Activated T-cell treated with anti-CD3 and anti-CD28 coated beads, Interleukin-2, amount 50 U/mL, for 1 hour (primary cell): ENCODE measurements around the gene OR52E8.

Experiments
- DNase-seq: peaks from one replicate; pipeline ENCODE4 v3.0.0-alpha.2; 2020

Gene OR52E8

DNA sequence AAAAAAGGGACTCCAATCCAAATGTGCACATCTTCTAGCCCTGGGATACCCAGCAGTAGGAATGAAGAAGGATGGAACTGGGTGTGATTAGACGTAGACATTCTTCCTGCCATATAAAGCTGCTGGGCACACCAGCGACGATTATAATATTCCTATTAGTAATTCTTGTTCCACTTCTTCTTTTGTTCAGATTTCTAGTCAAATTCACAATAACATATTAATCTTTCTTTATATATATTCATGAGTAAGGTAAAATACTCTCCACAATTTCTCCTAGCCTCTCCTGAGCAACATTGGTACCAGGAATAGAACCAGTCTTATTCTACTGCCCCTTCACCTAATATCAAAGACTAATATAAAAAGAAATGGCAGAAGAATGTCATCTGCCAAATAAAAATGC lies at the start of gene OR52E8:
Gene OR52E8, minus strand, starts transcription at position 101 of the 400 bp plus-strand sequence. Its CDS starts 0 bp downstream, at position 101.
- DNase-seq, result no peak

DNA sequence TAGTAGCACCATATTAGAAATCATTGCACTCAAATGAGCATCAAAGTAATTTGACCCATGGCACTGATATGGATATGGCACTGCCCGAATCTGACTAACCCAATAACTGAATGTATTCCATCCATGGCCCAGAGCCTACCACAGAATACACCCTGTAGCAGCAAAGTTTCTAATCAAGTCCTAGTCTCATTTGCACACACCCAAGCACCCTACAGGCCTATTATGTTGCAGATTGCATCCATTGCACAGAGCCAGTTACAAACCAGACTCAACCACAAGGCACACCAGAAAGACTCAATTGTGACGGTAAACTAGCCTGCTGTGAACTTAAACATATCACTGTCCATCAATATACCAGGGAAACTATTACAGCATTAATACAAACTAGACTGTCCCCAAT lies 42.0 kb upstream of the OR52E8 start:
- DNase-seq, result no peak

DNA sequence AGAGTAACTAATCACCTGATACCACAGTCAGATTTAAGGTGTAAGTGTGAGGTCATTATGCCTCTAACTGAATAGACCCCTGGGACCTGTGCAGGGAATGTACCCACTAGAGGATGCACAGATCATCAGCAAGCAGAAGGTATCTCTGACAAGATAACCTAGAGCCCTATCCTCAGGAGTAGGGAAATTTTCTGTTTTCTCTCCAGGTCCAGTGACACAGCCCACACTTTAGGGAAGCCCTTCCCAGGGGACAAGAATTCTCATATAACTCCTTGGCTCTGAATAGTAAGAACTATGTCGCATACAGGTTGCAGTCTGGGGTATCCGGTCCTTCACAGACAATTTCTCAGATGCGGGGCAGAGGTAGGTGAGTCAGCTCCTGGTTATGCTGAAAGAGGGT lies 35.4 kb upstream of the OR52E8 start, which contains the start of gene OR52E5:
Gene OR52E5, plus strand, starts transcription at position 301 of the 400 bp plus-strand sequence. CDS start 7,569 bp downstream, outside the sequence.
- DNase-seq, result no peak

DNA sequence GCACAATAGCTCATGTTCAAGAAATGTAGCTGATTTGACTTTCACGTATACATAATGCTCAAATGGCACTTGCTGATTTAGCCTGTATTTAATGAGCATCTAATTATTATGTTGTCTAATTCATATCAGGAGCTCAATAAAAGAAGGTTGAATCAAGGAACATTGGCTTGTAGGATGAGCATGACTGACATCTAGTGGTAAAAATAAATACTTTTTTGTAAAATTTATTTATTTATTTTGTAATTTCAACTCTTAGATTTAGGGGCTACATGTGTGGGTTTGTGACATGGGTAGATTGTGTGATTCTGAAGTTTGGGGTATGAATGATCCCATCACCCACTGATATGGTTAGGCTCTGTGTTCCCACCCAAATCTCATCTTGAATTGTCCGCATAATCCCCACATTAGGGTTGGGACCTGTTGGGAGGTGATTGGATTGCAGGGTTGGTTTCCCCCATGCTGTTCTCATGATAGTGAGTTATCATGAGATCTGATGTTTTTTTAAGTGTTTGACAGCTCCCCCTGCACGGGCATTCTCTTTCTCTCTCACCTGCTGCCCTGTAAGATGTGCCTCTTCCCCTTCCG lies 33.8 kb upstream of the OR52E8 start:
- no peak for DNase-seq

GRCh38 chr11:5887661-5888060 lies 30.2 kb upstream of the OR52E8 start:
- no peak for DNase-seq

DNA sequence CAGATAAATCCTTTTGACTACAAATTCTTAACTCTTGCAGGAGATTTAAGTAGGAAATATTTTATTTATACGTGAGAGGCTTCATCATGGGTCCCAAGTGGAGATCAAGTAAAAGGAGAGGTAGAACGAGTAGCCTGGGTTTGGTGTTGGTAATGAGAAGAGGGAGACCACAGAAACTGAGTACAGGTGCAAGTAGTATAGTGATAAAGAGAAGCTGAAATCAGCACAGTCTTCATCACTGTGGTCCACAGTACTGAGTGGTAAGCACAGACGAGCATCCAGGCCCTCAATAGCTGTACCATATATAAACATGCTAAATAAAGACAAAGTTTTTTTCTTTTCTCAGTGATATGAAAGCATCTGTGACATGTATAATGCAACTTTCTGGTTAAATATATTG lies 29.7 kb upstream of the OR52E8 start:
- DNase-seq, result no peak

DNA sequence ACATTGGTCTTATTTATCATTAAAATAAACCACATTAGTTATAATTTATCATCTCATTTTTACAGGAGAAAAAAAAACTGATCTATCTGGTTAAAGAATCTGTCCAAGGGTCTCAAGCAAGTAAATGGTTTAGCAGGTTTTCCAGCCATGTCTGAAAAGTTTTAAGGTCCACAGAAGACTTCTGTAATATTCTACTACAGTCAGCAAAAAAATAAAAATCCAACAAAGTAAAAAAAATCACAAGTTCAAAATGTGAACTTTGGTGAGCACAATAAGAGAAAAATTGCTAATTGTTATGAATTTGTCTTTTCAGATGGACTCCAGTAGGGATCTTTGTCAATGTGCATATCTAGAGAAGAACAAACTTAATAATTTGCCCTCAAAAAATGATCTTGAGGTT lies 24.3 kb upstream of the OR52E8 start:
- no peak for DNase-seq

DNA sequence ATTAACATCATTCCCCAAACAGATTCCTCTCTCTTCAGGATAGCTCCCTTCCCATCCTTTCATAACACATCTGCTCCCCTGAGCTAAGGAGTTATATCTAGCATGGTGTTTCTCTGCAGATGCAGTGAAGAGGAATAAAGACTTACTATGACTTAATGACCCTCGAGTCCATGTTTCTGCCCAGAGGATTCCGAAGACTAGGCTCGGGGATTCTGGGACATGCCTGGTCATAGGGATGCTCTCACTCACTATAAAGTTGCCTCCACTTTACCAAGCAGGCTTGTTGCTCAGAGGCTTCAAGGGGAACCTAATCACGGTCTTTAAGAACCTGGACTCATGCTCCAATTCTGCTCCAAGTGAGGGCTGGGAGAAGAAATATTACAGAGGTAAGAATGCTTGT lies 22.8 kb upstream of the OR52E8 start, which contains the start of gene OR52E4:
Gene OR52E4, plus strand, starts transcription at position 301 of the 400 bp plus-strand sequence. CDS start 3,664 bp downstream, outside the sequence.
- no peak for DNase-seq

GRCh38 chr11:5878564-5878963 lies 21.1 kb upstream of the OR52E8 start:
- DNase-seq, result no peak

GRCh38 chr11:5865826-5866225 lies 8.3 kb upstream of the OR52E8 start:
- no peak for DNase-seq

GRCh38 chr11:5851002-5851401 lies 6.5 kb downstream of the OR52E8 start:
- no peak for DNase-seq

- DNase-seq, result no peak
These were observed 9.8 kb downstream of the OR52E8 start for GRCh38 chr11:5847711-5848110.

GRCh38 chr11:5846701-5847100 lies 10.8 kb downstream of the OR52E8 start:
- DNase-seq, result no peak

DNA sequence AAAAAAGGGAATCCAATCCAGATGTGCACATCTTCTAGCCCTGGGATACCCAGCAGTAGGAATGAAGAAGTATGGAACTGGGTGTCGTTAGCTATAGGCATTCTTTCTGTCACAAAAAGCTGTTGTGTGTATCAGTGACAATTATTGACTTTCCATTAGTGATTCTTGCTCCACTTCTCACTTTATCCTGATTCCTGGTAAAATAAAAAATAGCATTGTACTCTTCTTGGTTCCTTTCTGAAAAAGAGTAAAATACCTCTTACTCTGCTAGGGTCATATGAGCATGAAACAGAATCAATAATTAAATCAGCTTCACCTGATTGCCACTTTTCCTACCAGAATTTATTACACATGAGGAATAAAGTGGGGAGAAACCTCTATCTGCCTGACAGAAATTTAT lies 15.7 kb downstream of the OR52E8 start, which contains the start of gene OR52E6:
Gene OR52E6, minus strand, starts transcription at position 101 of the 400 bp plus-strand sequence. Its CDS starts 0 bp downstream, at position 101.
- DNase-seq, result no peak

DNA sequence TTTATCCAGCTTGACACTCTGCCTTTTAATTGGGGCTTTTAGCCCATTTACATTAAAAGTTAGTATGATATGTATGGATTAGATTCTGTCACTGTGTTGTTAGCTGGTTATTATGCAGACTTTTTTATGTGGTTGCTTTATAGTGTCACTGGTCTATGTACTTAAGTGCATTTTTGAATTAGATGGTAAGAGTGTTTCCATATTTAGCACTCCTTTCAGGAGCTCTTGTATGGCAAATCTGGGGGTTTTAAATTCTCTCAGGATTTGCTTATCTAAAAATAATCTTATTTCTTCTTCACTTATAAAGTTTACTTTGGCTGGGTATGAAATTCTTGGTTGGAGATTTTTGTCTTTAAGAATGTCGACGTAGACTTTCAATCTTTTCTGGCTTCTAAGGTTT lies 19.8 kb downstream of the OR52E8 start:
- no peak for DNase-seq

GRCh38 chr11:5833446-5833845 lies 24.0 kb downstream of the OR52E8 start:
- no peak for DNase-seq

DNA sequence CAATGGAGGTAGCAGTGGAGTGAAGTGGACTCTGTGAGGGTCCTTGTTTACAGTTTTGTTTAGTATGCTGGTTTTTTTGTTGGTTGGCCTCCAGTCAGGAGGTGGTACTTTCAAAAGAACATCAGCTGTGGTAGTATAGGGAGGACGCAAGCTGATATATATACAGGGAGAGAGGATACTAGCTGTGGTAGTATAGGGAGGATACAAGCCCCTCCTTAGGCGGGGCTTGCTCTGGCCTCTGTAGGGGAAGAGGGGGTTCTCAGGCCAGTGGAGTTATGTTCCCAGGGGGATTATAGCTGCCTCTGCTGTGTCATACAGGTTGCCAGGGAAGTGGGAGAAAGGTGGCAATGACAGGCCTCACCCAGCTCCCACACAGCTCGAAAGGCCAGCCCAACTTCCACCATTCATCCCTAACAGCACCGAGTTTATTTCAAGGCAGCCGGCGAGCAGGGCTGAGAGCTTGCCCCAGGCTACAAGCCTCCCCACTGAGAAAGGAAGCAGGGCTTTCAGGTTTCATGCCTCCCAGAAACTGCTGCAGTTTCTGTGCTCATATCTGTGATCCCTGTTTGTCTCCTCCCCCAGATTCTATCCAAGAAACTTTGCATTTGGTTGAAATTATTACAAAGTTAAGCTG lies 26.2 kb downstream of the OR52E8 start:
- no peak for DNase-seq

DNA sequence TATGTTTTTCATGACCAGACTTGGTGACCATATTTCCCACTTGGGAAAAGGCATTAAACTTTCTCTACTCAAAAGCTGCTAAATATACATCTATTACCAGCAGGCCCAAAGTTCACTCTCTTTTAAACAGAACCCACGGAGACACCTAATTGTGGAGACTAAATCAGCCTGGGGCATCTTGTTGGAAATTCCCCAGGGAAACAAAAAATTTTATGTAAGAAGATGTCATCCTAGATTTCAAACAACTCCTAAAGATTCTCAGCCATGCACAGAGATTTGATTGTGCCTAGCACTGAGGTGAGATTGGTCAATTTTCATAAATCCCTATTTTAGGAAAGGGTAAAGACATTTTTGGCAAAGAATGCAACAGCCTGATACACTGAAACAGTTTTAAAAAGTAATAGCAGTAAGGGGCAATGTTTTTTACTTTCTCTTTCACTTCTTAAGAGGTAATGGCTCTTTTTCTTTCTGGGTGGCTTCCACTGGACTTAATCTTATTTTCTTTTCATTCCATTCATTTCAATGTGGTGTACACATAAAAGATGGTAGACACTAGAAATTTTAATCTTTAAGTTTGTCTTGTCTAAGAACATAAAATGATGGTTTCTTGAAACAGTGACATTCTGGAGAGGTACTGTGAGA lies 39.1 kb downstream of the OR52E8 start:
- no peak for DNase-seq

DNA sequence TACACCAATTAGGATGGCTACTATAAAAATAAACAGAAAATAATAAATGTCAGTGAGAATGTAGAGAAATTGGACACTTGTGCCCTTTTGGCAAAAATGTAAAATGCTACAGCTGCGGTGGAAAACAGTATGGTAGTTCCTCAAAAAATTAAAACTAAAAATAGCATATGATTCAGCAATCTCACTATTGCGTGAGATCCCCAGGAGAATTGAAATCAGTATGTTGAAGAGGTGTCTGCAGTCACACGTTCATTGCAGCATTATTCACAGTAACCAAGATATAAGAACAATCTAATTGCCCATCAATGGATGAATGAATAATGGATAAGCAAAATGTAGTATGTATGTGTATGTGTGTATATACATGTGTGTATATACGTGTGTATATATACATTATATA lies 42.0 kb downstream of the OR52E8 start:
- no peak for DNase-seq

GRCh38 chr11:5809905-5810795 lies 47.3 kb downstream of the OR52E8 start:
- DNase-seq, result no peak

- DNase-seq, result no peak
These were observed 48.4 kb downstream of the OR52E8 start for GRCh38 chr11:5809122-5809519.

DNA sequence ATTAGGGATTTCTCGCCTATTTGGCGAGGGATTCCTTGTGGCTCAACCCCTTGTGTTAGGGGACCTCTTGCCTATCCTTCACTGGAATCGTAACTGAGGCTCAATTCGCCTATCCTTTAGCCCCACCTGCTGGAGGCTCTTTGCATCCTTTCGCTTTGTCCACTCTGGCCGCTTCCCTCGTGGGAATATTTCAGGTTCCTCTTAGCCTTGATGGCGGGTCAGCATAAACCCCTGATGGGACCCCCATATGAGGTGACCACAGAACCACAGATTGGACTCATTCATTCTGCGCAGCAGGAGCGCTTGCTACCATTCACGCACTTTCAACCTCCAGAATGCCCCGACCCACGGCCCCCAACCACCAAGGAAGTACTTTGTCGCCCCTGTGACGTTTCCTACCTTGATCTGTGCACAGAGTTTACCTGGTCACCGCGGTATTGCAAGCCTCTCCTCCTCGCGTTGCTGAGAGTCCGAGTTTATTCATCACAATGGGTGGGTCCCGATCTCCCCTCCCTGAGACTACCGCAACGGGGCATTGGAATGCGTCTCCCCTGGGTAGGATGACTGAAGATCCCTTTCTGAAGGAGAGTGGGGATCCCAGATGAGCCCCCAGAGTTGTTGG lies 48.9 kb downstream of the OR52E8 start, which contains the start of gene OR52N2:
Gene OR52N2, plus strand, starts transcription at position 425 of the 622 bp plus-strand sequence. CDS start 11,412 bp downstream, outside the sequence.
- peak; percentile 69 for DNase-seq
